Suprapubic skin (tissue), 4 donors: ENCODE results near the gene CENPX.

Experiments
- POLR2A ChIP-seq, 2 donors: fragments of 450-650 bp; IDR thresholded peaks; one replicate each; pipeline ENCODE4 v1.6.1; 2017; ENCODE audit warnings: antibody characterized with exemption in 2 of 2, mild to moderate bottlenecking in 2 of 2, moderate library complexity in 2 of 2
- POLR2AphosphoS5 ChIP-seq, 3 donors: sonication (generic); formaldehyde crosslinking; IDR thresholded peaks; one replicate each; pipeline ENCODE4 v1.6.1; 2017; ENCODE audit warnings: antibody characterized with exemption in 3 of 3
- TF ChIP-seq, protein P1 (sequence below), 2 donors: fragments of 200-600 bp in 1 of 2; fragments of 450-650 bp in 1 of 2; sonication (generic) in 1 of 2; IDR thresholded peaks; one replicate each; pipeline ENCODE4 v1.5.1; 2016 to 2019; ENCODE audit warnings: antibody characterized with exemption in 2 of 2, mild to moderate bottlenecking in 1 of 2, moderate library complexity in 1 of 2

DNA sequence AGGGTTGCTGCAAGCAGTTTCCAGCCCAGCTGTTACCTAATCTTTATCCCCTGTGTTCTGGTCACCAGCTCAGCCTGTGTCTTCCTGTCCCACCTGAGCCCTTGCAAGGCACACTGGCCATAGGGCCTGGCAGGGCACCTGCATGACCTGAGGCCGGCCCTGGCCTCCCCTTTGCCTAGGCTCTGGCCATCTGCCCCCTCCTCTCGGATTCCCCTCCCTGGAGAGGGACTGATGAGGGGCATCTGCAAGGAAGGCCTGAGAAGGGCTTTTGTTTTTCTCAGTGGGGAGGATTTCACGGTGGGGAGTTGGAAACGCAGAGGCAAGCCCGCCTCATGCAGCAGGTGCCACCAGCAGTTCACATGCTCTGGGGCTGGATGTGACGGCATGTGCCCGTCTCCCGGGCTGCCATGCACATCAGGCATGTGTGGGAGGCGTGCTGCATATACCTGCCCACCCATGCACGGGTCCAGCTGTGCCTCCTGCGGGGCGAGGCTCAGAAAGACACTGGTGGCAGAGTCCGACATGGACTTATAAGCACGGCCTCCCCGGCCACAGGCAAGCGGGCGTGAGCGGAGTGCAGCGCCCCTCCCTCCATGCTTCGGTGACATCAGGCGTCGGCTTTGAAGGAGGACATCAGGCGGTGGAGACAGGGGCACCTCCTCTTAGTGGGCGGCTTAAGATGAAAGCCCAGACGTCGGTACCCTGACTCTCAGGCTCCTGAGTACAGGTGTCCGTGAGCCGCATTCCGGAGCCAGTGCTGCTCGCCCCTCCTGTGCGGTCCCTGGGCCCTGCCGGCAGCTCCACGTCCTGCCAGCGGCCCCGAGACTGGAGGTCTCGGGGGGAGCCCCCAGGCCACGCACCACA, 28.7 kb downstream of the CENPX start:
- TF ChIP-seq POLR2AphosphoS5 (IDR thresholded peaks at IDR 0.05) (no peak), POLR2A (IDR thresholded peaks at IDR 0.05) (no peak)
- TF ChIP-seq, protein P1, sequence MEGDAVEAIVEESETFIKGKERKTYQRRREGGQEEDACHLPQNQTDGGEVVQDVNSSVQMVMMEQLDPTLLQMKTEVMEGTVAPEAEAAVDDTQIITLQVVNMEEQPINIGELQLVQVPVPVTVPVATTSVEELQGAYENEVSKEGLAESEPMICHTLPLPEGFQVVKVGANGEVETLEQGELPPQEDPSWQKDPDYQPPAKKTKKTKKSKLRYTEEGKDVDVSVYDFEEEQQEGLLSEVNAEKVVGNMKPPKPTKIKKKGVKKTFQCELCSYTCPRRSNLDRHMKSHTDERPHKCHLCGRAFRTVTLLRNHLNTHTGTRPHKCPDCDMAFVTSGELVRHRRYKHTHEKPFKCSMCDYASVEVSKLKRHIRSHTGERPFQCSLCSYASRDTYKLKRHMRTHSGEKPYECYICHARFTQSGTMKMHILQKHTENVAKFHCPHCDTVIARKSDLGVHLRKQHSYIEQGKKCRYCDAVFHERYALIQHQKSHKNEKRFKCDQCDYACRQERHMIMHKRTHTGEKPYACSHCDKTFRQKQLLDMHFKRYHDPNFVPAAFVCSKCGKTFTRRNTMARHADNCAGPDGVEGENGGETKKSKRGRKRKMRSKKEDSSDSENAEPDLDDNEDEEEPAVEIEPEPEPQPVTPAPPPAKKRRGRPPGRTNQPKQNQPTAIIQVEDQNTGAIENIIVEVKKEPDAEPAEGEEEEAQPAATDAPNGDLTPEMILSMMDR (IDR thresholded peaks at IDR 0.05): no peak
